ENCODE measurements around the gene EMC8. TPM values are rescaled to one million over a fixed set of nuclear protein-coding genes. Genes with fewer than 3 reads are reported as not detected.

The EMC8 gene
- total RNA-seq, 8 experiments from 2014 or later = 13.5 to 32.5 (median 25.6) TPM

DNA sequence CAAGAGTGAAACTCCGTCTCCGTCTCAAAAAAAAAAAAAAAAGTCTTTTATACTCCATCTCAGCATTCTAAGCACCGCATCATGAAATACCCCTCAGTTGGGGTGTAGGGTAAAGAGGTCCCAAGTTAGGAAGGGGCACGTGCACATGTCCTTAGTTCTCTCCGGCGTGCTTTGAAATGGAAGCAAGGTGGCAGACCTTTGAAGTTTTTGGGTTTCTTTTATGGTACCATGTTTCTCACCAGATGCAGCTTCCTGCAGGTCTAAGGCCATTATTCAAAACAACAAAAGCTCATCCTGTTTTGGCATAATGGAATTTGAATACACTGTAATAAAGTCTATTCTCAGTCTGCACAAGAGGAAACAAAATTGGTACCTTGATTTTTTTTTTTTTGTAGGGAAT lies 9.6 kb downstream of the EMC8 start:
- 67 to 100% (median 92%) methylated on average over 1 to 6 of the region's 6 CpGs for WGBS, 10 experiments
- no peak overlapping the region for H3K27ac ChIP-seq
- in situ Hi-C loops (cut with MboI; ENCODE audit: low pct_unique_long_range_greater_than_20kb in 2 of 9, low sequenced_read_pairs in 9 of 9, unreplicated experiment in 9 of 9) = no loop called here
- no peak overlapping the region for H3K4me3 ChIP-seq
- ATAC-seq (replicated peaks in 6 of 8) = no peak
- no peaks in the 10 kb centered on the region for H3K4me1 ChIP-seq (replicated peaks in 1 of 2)

DNA sequence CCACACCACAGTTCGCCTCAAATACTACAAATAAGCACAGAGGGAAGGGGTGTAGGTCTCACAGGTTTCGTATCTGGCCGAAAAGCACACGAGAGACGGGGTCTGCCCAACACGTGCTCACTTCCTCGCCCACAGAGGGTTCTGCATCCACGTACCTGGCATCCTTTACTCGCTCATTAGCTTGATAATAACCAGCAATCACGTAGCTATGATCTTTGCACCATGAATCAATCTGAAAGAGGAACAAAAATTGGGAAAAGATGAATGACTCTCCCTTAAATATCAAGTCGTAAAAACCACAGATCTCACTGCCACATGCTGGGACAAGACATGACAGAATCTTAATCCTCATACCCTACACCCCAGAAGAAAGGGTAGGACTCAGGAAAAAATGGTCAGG lies 10.5 kb downstream of the EMC8 start:
- Histone ChIP-seq H3K27ac (no peak overlapping the region), H3K4me1 (replicated peaks in 1 of 2) (no peaks in the 10 kb centered on the region), H3K4me3 (no peak overlapping the region)
- in situ Hi-C loops (cut with MboI; ENCODE audit: low pct_unique_long_range_greater_than_20kb in 2 of 9, low sequenced_read_pairs in 9 of 9, unreplicated experiment in 9 of 9) = no loop called here
- ATAC-seq (replicated peaks in 6 of 8) = no peak
- 88 to 100% (median 99%) methylated on average over 1 to 8 of the region's 11 CpGs for WGBS, 10 experiments

DNA sequence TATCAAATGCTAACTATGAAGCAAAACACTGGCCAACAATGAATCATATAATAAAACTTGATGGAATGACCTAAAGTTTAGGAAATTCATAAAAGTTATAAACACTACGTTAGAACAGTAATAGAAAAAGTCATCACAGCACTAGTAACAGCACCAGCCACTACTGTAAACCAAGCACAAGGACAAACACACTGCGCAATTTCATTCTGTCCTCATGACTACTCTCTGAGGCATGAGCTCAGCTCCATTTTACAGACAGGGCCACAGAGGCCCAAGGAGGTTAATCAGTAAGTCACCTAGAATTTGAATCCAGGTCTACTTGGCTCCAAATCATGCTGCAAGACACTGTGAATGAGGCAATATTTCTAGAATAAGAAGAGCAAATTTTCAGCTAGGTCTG lies 13.4 kb downstream of the EMC8 start:
- Histone ChIP-seq H3K4me3 (no peak overlapping the region), H3K4me1 (replicated peaks in 1 of 2) (no peaks in the 10 kb centered on the region), H3K27ac (no peak overlapping the region)
- in situ Hi-C loops (cut with MboI; ENCODE audit: low pct_unique_long_range_greater_than_20kb in 2 of 9, low sequenced_read_pairs in 9 of 9, unreplicated experiment in 9 of 9) = no loop called here
- WGBS, 10 experiments = 57 to 100% (median 100%) methylated on average over 1 to 2 of the region's 2 CpGs; no CpG with 5 or more reads in 2 of the 10 experiments
- no peak for ATAC-seq (replicated peaks in 6 of 8)

DNA sequence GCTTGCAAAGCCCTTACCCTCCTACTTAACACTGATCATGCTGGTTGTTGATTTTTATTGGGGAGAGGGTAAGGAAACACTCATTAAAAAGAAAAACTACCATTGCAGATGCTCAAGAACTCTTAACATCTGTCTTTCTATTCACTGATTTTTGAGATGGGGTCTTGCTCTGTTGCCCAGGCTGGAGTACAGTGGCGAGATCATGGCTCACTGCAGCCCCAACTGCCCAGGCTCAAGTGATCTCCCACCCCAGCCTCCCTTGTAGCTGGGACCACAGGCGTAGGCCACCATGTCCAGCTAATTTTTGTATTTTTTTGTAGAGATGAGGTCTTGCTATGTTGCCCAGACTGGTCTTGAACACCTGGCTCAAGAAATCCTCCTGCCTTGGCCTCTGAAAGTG lies 14.5 kb downstream of the EMC8 start:
- in situ Hi-C loops (cut with MboI; ENCODE audit: low pct_unique_long_range_greater_than_20kb in 2 of 9, low sequenced_read_pairs in 9 of 9, unreplicated experiment in 9 of 9) = no loop called here
- ATAC-seq (replicated peaks in 6 of 8) = no peak
- Histone ChIP-seq H3K4me1 (replicated peaks in 1 of 2) (no peaks in the 10 kb centered on the region), H3K4me3 (no peak overlapping the region), H3K27ac (no peak overlapping the region)
- 94 to 100% (median 100%) methylated on average over 1 to 2 of the region's 2 CpGs; no CpG with 5 or more reads in 7 of the 10 experiments for WGBS, 10 experiments

DNA sequence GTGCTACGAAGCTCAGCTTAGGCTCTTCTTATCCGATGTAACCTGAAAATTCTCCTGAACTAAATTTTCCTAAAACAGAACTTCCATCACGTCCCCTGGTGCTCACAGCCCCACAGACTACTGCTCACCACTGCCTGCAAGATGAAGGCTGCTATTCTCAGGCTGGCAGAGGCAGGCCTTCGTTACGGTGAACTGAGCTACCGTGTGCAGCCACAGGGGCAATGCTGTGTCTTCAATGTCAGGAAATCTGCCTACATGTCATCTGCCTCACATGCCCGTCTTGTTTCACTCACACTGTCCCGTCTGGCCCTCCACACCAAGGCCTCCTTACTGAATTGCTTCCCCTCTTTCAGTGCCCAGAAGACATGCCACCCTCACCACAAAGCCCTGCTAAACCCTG lies 15.9 kb downstream of the EMC8 start:
- H3K4me1 ChIP-seq (replicated peaks in 1 of 2) = no peaks in the 10 kb centered on the region
- 100% methylated on average over 1 to 4 of the region's 8 CpGs; no CpG with 5 or more reads in 5 of the 10 experiments for WGBS, 10 experiments
- no peak overlapping the region for H3K27ac ChIP-seq
- no peak overlapping the region for H3K4me3 ChIP-seq
- no peak for ATAC-seq (replicated peaks in 6 of 8)
- in situ Hi-C loops (cut with MboI; ENCODE audit: low pct_unique_long_range_greater_than_20kb in 2 of 9, low sequenced_read_pairs in 9 of 9, unreplicated experiment in 9 of 9) = no loop called here

- Histone ChIP-seq H3K27ac (no peak overlapping the region), H3K4me1 (replicated peaks in 1 of 2) (no peaks in the 10 kb centered on the region), H3K4me3 (no peak overlapping the region)
- 33 to 93% (median 79%) methylated on average over 2 to 5 of the region's 6 CpGs; no CpG with 5 or more reads in 4 of the 10 experiments for WGBS, 10 experiments
- ATAC-seq (replicated peaks in 6 of 8) = peak in 4 of 8 experiments; percentile 23 to 64 (median 48)
- in situ Hi-C loops (cut with MboI; ENCODE audit: low pct_unique_long_range_greater_than_20kb in 2 of 9, low sequenced_read_pairs in 9 of 9, unreplicated experiment in 9 of 9) = no loop called here
Measured at GRCh38 chr16:85782451-85782850, 16.9 kb downstream of the EMC8 start.

DNA sequence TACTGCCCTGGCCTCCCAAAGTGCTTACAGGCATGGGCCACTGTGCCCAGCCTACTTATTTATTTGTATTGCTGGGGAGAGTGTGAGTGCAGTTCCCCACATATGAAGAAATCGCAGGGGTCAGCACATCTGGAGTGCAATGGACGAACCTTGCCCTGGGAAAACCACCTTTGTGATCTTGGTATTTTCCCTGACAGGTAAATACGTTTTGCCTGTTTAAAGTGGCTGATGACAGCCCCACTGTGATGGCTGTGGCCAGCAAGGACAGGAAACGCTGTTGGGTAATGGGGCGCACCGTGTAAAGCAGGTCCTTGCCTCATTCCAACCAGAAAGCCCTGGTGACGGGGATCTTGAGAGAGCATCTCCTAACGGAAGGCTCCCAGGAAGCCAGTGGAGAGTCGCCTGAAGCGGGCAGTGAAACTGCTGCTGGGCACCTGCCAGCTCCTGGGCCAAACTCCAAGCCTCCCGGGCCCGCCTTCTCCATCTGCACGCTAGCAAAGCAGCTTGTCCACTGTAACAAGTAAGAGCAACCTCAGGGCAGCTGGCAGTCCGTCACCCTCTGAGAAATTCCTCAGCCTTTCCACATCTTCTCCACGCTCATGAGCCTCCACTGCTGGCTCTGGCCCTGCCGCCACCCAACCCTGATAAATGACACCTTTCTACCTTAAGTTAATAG lies 17.5 kb downstream of the EMC8 start:
- WGBS, 10 experiments = 71 to 100% (median 87%) methylated on average over 1 to 14 of the region's 16 CpGs; no CpG with 5 or more reads in 4 of the 10 experiments
- H3K4me3 ChIP-seq = no peak overlapping the region
- no peak overlapping the region for H3K27ac ChIP-seq
- ATAC-seq (replicated peaks in 6 of 8) = peak in 4 of 8 experiments; percentile 32 to 75 (median 43)
- no peaks in the 10 kb centered on the region for H3K4me1 ChIP-seq (replicated peaks in 1 of 2)
- in situ Hi-C loops (cut with MboI; ENCODE audit: low pct_unique_long_range_greater_than_20kb in 2 of 9, low sequenced_read_pairs in 9 of 9, unreplicated experiment in 9 of 9) = no loop called here

DNA sequence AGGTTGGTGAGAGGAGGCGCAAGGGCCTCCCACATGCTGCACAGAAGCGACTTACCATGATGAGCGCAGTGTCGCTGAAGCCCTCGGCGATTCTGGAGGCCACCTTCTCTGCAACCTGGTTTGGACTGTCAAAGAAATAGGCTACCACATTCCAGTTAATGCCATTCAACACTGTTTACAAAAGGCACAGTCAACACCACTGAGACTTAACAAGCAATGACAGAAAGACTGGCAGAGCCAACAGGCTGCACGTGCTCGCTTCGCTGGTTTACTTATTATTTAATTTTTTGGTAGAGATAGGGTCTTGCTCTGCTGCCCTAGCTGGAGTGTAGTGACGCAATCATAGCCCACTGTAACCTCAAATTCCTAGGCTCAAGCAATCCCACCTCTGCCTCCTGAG lies 18.2 kb downstream of the EMC8 start:
- Histone ChIP-seq H3K4me1 (replicated peaks in 1 of 2) (no peaks in the 10 kb centered on the region), H3K4me3 (no peak overlapping the region), H3K27ac (no peak overlapping the region)
- no peak for ATAC-seq (replicated peaks in 6 of 8)
- WGBS, 10 experiments = 0 to 100% (median 94%) methylated on average over 1 to 10 of the region's 10 CpGs; no CpG with 5 or more reads in 1 of the 10 experiments
- in situ Hi-C loops (cut with MboI; ENCODE audit: low pct_unique_long_range_greater_than_20kb in 2 of 9, low sequenced_read_pairs in 9 of 9, unreplicated experiment in 9 of 9) = no loop called here

GRCh38 chr16:85780281-85780680 lies 19.1 kb downstream of the EMC8 start:
- Histone ChIP-seq H3K4me3 (no peak overlapping the region), H3K27ac (no peak overlapping the region), H3K4me1 (replicated peaks in 1 of 2) (no peaks in the 10 kb centered on the region)
- ATAC-seq (replicated peaks in 6 of 8) = no peak
- in situ Hi-C loops (cut with MboI; ENCODE audit: low pct_unique_long_range_greater_than_20kb in 2 of 9, low sequenced_read_pairs in 9 of 9, unreplicated experiment in 9 of 9) = no loop called here
- WGBS, 10 experiments = 89 to 100% (median 98%) methylated on average over 2 to 20 of the region's 26 CpGs; no CpG with 5 or more reads in 4 of the 10 experiments

DNA sequence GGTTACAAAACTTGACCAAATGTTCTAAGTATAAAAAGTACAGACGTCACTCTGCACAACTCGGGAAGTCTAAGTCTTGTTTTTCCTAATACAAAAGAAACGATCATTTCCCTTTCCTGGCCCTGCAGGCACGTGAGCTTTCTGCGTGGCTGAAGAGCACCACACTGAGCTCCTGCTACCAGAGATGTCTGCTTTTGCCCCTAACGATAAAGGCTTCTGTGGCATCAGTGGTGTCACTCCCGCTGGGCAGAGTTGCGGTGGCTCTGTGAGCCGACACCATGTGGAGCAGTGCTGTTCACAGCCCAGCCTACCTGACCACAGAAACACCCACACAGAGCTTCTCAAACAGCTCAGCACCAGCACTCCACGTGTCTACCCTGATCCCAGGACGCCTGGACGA lies 20.5 kb downstream of the EMC8 start:
- Histone ChIP-seq H3K27ac (no peak overlapping the region), H3K4me3 (no peak overlapping the region), H3K4me1 (replicated peaks in 1 of 2) (no peaks in the 10 kb centered on the region)
- 60 to 100% (median 90%) methylated on average over 1 to 10 of the region's 12 CpGs; no CpG with 5 or more reads in 1 of the 10 experiments for whole genome bisulfite sequencing, 10 experiments
- no peak for ATAC-seq (replicated peaks in 6 of 8)
- in situ Hi-C loops (cut with MboI; ENCODE audit: low pct_unique_long_range_greater_than_20kb in 2 of 9, low sequenced_read_pairs in 9 of 9, unreplicated experiment in 9 of 9) = no loop called here

DNA sequence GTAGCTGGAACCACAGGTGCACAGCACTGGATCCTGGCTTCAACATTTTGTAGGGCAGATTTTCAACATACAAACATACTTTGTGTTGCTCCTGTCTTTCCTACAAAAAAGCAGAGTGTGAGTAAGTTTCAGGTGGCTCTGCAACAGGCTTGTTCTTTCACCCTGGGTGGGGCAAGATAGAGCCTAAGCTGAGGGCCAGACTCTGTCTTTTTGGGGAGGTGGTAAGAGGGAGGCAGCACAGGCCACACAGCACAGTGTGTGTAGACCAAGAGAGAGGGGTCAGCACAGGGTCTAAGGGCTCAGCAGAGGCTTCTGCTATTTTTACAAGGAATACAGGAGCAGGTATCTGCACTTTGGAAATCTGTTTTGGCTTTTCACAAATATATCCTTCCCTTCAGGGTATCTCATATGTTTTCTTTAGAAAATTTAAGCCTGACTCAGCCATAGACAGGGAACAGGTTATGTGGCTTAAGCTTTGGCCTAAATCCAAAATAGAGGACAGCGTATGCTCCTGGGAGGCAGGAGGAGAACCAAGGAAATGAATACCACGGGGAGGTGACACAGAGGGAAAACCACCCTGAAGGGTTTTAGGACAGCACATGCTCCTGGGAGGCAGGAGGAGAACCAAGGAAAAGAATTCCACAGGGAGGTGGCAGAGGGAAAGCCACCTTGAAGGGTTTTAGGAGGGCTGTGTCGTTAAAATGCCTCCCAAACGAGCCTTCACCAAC lies 21.6 kb downstream of the EMC8 start:
- Histone ChIP-seq H3K4me1 (replicated peaks in 1 of 2) (no peaks in the 10 kb centered on the region), H3K4me3 (no peak overlapping the region), H3K27ac (no peak overlapping the region)
- in situ Hi-C loops (cut with MboI; ENCODE audit: low pct_unique_long_range_greater_than_20kb in 2 of 9, low sequenced_read_pairs in 9 of 9, unreplicated experiment in 9 of 9) = no loop called here
- ATAC-seq (replicated peaks in 6 of 8) = peak in 1 of 8 experiments; percentile 30
- WGBS, 10 experiments = 48 to 100% (median 80%) methylated on average over 1 to 3 of the region's 4 CpGs; no CpG with 5 or more reads in 3 of the 10 experiments

DNA sequence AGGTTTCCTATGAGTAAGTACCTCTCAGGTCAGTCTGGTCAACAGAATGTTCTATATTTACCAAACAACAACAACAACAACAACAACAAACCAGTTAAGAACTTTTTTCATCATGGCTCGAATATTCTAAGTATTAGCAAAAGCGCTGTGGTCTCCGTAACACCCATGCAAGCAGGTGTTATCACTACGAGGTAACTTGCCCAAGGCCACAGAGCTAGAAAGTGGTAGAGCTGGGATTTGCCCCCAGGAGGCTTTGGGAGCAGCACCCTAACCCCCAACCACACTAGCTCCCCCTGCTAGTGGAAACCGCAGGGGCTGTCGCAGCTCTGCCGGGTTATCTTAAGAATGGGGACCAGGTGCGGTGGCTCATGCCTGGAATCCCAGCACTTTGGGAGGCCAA lies 24.5 kb downstream of the EMC8 start:
- in situ Hi-C loops (cut with MboI; ENCODE audit: low pct_unique_long_range_greater_than_20kb in 2 of 9, low sequenced_read_pairs in 9 of 9, unreplicated experiment in 9 of 9) = no loop called here
- 73 to 100% (median 95%) methylated on average over 1 to 4 of the region's 8 CpGs; no CpG with 5 or more reads in 4 of the 10 experiments for WGBS, 10 experiments
- Histone ChIP-seq H3K27ac (no peak overlapping the region), H3K4me3 (no peak overlapping the region), H3K4me1 (replicated peaks in 1 of 2) (no peaks in the 10 kb centered on the region)
- ATAC-seq (replicated peaks in 6 of 8) = no peak

GRCh38 chr16:85774136-85774535 lies 25.2 kb downstream of the EMC8 start:
- H3K4me3 ChIP-seq = no peak overlapping the region
- no peak for ATAC-seq (replicated peaks in 6 of 8)
- H3K27ac ChIP-seq = no peak overlapping the region
- no peaks in the 10 kb centered on the region for H3K4me1 ChIP-seq (replicated peaks in 1 of 2)
- whole genome bisulfite sequencing, 10 experiments = 60 to 100% (median 95%) methylated on average over 1 to 4 of the region's 6 CpGs; no CpG with 5 or more reads in 3 of the 10 experiments
- in situ Hi-C loops (cut with MboI; ENCODE audit: low pct_unique_long_range_greater_than_20kb in 2 of 9, low sequenced_read_pairs in 9 of 9, unreplicated experiment in 9 of 9) = no loop called here

Measured in motor neuron (in vitro differentiated cells).